Astrocyte of the spinal cord (primary cell): ENCODE results near the gene KCNH4.

Experiments
- DNase-seq: peaks from one replicate; pipeline ENCODE4 v3.0.0; 2011; ENCODE audit warnings: low read depth, low spot score
- H3K4me3 ChIP-seq: 2 replicates; pipeline ENCODE4 v1.5.1; 2011; ENCODE audit warnings: low read depth, mild to moderate bottlenecking, low read length, moderate library complexity
- CTCF ChIP-seq: IDR thresholded peaks from 2 replicates; pipeline ENCODE4 v1.5.1; 2012; ENCODE audit warnings: low read depth, mild to moderate bottlenecking, low read length, inconsistent platforms
- in situ Hi-C: cut with HindIII; loops from 2 replicates; pipeline ENCODE4 v1.10.0; 2017; ENCODE audit warnings: low sequenced_read_pairs

KCNH4 gene

GRCh38 chr17:42165751-42166150 lies 15.2 kb downstream of the KCNH4 start:
- no peak for DNase-seq
- in situ Hi-C loops: no loop called here
- no peak for TF ChIP-seq CTCF
- no peak overlapping the region for H3K4me3 ChIP-seq

- in situ Hi-C loops: no loop called here
- TF ChIP-seq CTCF: no peak
- DNase-seq: no peak
- H3K4me3 ChIP-seq: no peak overlapping the region
Measured at GRCh38 chr17:42163696-42164407, 17.1 kb downstream of the KCNH4 start.

GRCh38 chr17:42163113-42163512 lies 17.8 kb downstream of the KCNH4 start:
- peak; percentile 44 for TF ChIP-seq CTCF
- in situ Hi-C loops: no loop called here
- no peak overlapping the region for H3K4me3 ChIP-seq
- DNase-seq: no peak

GRCh38 chr17:42160531-42160910 lies 20.4 kb downstream of the KCNH4 start:
- in situ Hi-C loops: no loop called here
- H3K4me3 ChIP-seq: no peak overlapping the region
- DNase-seq: no peak
- TF ChIP-seq CTCF: no peak

- no peak overlapping the region for H3K4me3 ChIP-seq
- no peak for TF ChIP-seq CTCF
- DNase-seq: no peak
- in situ Hi-C loops: no loop called here
Measured at GRCh38 chr17:42159796-42160530, 21.0 kb downstream of the KCNH4 start.

- in situ Hi-C loops: no loop called here
- TF ChIP-seq CTCF: no peak
- no peak for DNase-seq
- H3K4me3 ChIP-seq: peak overlapping the region; percentile 96
Measured at GRCh38 chr17:42155614-42156045, 25.3 kb downstream of the KCNH4 start.
